Activated T-cell treated with anti-CD3 and anti-CD28 coated beads, Interleukin-2, amount 50 U/mL, for 48 hours (primary cell): Measurements from ENCODE around the gene FCHSD2.
"Not testable (repeated sequence)": the region's sequence is repeated elsewhere in the genome, so short reads cannot be mapped to it uniquely, and the experiment has no call there.

Experiments
- DNase-seq, 2 experiments: peaks; one replicate each; pipeline ENCODE4 v3.0.0-alpha.2; 2020

Gene FCHSD2

GRCh38 chr11:73147771-73148681, 5.9 kb upstream of the FCHSD2 start:
- DNase-seq: no peak

- DNase-seq: no peak
Observed at GRCh38 chr11:73145986-73146575, 4.0 kb upstream of the FCHSD2 start.

- DNase-seq: no peak
Observed at GRCh38 chr11:73143126-73143838, 1.2 kb upstream of the FCHSD2 start.

- peak; percentile 75 to 77 for DNase-seq
Observed at GRCh38 chr11:73141309-73142127, 600 bp downstream of the FCHSD2 start.

- DNase-seq: peak; percentile 61 to 64
Observed at GRCh38 chr11:73141031-73141308, 1.1 kb downstream of the FCHSD2 start.

GRCh38 chr11:73140213-73141030, 1.7 kb downstream of the FCHSD2 start:
- DNase-seq: peak; percentile 41 to 44

GRCh38 chr11:73139476-73140198, 2.5 kb downstream of the FCHSD2 start:
- DNase-seq: no peak

GRCh38 chr11:73137944-73138274, 4.2 kb downstream of the FCHSD2 start:
- no peak for DNase-seq

GRCh38 chr11:73137262-73137943, 4.7 kb downstream of the FCHSD2 start:
- DNase-seq: no peak

GRCh38 chr11:73136722-73137121, 5.4 kb downstream of the FCHSD2 start:
- DNase-seq: not testable (repeated sequence)

- no peak for DNase-seq
Observed at GRCh38 chr11:73135346-73136284, 6.5 kb downstream of the FCHSD2 start.

- DNase-seq: not testable (repeated sequence)
Observed at GRCh38 chr11:73132349-73132748, 9.8 kb downstream of the FCHSD2 start.

GRCh38 chr11:73130181-73130580, 11.9 kb downstream of the FCHSD2 start:
- no peak for DNase-seq

GRCh38 chr11:73129198-73129597, 12.9 kb downstream of the FCHSD2 start:
- no peak for DNase-seq

- DNase-seq: no peak
Observed at GRCh38 chr11:73126804-73127480, 15.2 kb downstream of the FCHSD2 start.

GRCh38 chr11:73124800-73125199, 17.3 kb downstream of the FCHSD2 start:
- no peak for DNase-seq

GRCh38 chr11:73123892-73124291, 18.2 kb downstream of the FCHSD2 start:
- DNase-seq: not testable (repeated sequence)

GRCh38 chr11:73121692-73122091, 20.4 kb downstream of the FCHSD2 start:
- DNase-seq: no peak

GRCh38 chr11:73117071-73117470, 25.0 kb downstream of the FCHSD2 start:
- DNase-seq: no peak
